Measurements from ENCODE around the gene MRPL17.
A peak's percentile ranks its signal among the peaks of the same experiment; 100 is the strongest.

The MRPL17 gene

GRCh38 chr11:6652182-6652581, 31.0 kb downstream of the MRPL17 start:
- no peak overlapping the region for H3K27ac Mint-ChIP-seq
- H3K4me3 Mint-ChIP-seq: no peak overlapping the region
- H3K9me3 Mint-ChIP-seq: no peaks in the 10 kb centered on the region
- H3K4me1 Mint-ChIP-seq: peaks cover 10% of the 10 kb centered on the region
- ATAC-seq (no peak), DNase-seq (ENCODE audit: low spot score in 2 of 2) (no peak)
- H3K36me3 Mint-ChIP-seq: no peaks in the 10 kb centered on the region

DNA sequence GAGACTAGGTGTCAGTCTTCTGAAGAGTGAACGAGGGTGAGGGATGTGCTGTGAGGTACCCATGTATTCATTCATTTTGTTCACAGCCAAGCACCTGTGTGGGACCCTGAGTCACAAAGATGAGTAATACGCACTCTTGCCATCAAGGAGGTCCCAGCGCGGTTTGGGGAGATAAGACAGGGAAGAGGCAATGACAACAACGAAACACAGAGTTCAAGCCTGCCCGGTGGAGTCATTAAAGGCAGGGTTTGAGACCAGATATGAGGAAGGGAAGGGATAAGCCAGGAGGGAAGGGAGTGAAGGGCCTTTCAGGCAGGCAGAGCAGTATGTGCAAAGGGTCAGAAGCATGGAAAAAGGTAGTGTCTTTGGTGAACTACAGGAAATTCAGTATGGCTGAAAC, 32.2 kb downstream of the MRPL17 start:
- Mint-ChIP-seq H3K27ac (no peak overlapping the region), H3K36me3 (no peaks in the 10 kb centered on the region), H3K9me3 (no peaks in the 10 kb centered on the region), H3K4me1 (peaks cover 2% of the 10 kb centered on the region), H3K4me3 (no peak overlapping the region)
- DNase-seq (ENCODE audit: low spot score in 2 of 2) (no peak), ATAC-seq (peak; percentile 71)

DNA sequence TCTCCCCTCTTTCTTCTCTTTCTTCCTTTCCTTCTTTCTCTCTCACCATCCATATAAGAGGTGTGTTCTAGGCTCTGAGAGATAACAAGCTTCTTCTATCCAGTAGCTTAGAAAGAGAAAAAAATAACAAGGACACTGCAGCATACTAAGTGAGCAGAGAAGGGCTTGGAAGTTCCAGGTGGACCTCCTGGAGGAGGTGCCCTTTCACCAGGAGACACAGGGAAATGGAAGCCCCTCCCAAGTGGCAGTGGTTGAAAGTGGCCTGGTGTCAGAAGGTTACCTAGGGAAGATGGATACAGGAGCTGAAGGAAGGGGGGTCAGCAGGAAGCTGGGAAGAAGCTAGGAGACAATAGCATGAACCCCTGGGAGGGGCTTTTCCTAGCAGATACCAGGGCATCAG, 33.0 kb downstream of the MRPL17 start:
- Mint-ChIP-seq H3K27ac (no peak overlapping the region), H3K9me3 (no peaks in the 10 kb centered on the region), H3K4me3 (no peak overlapping the region), H3K4me1 (peaks cover 3% of the 10 kb centered on the region), H3K36me3 (no peaks in the 10 kb centered on the region)
- ATAC-seq (no peak), DNase-seq (ENCODE audit: low spot score in 2 of 2) (no peak)

DNA sequence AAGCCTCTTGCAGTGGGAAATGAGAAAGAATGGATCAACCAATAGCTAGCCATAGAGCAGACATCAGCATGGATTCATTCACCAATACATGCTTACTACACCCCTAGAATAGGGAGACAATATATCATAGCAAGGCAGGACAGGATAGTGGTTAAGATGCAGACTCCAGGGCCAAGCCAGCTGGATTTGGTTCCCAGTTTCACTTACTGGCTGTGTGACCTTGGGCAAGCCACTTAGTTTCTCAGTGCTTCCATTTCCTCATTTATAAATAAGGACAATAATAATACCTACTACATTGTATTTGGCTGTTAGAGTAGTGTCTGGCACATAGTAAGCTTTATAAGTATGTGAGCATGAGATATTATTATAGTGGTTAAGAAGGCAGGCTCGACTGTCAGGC, 34.6 kb downstream of the MRPL17 start:
- Mint-ChIP-seq H3K27ac (no peak overlapping the region), H3K9me3 (no peaks in the 10 kb centered on the region), H3K4me1 (peaks cover 7% of the 10 kb centered on the region), H3K36me3 (no peaks in the 10 kb centered on the region), H3K4me3 (no peak overlapping the region)
- DNase-seq (ENCODE audit: low spot score in 2 of 2): no peak
- no peak for ATAC-seq

GRCh38 chr11:6647836-6648235, 35.3 kb downstream of the MRPL17 start:
- no peak for ATAC-seq

DNA sequence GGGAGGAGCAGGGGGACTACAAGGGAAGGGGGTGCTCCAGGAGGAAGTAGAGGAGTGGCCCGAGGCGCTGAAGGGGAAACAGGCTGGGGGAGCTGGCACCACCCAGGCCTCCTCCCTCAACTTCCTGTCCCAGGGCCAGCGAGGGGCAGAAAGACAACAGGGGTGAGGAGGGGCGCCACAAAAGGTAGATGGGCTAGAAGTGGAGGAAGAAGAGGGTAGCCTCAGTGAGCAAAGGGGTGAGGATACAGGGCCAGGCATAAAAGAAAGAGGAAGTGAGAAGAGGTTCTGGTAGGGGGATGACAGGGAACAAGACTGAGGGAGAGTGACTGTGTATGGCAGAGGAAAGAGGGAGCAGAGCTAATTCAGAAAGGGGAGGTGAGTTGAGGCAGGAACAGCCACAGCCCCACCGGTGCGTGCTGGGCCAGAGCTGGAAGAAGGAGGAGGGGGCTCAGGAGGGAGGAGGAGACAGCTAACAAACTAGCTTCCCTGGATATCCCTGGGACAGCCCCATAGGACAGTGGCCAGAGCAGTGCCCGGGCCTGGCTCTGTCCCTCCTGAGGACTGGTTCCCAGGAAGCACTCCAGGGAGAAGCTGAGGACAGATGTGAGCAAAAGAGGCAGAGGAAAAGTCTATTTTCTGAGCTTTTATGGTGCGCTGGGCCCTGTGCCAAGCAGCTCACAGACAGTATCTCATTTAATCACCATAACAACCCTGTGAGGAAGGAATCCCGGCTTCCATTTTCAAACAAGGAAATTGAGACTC, 36.0 kb downstream of the MRPL17 start:
- Mint-ChIP-seq H3K4me3 (no peak overlapping the region), H3K4me1 (peaks cover 7% of the 10 kb centered on the region), H3K36me3 (no peaks in the 10 kb centered on the region), H3K9me3 (no peaks in the 10 kb centered on the region), H3K27ac (no peak overlapping the region)
- ATAC-seq: peak; percentile 59
- DNase-seq (ENCODE audit: low spot score in 2 of 2): peak in 1 of 2 donors; percentile 63

More at GRCh38 chr11:6647836-6648235, 35.3 kb downstream of the MRPL17 start:
- Mint-ChIP-seq H3K27ac (no peak overlapping the region), H3K4me1 (peaks cover 7% of the 10 kb centered on the region), H3K36me3 (no peaks in the 10 kb centered on the region), H3K9me3 (no peaks in the 10 kb centered on the region), H3K4me3 (no peak overlapping the region)
- DNase-seq (ENCODE audit: low spot score in 2 of 2): no peak

DNA sequence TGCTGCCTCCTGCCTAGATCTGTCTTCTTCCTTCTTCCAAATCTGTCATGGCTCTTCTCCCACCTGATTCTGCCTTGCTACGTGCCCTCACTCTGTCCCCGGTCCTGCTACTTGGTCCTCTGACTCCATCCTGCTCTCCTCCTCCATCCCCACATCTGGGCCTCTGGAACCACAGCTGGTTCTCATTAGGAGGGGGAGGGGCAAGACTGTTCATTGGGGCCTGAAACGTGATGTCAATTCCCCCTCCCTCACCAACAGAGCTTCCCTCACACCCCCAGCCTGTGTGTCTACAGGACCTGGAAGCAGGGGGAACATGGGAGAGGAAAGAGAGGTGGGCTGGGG, 36.6 kb downstream of the MRPL17 start:
- peaks cover 7% of the 10 kb centered on the region for H3K4me1 Mint-ChIP-seq
- no peak overlapping the region for H3K27ac Mint-ChIP-seq
- no peaks in the 10 kb centered on the region for H3K36me3 Mint-ChIP-seq
- ATAC-seq (no peak), DNase-seq (ENCODE audit: low spot score in 2 of 2) (peak in 1 of 2 donors; percentile 59)
- H3K9me3 Mint-ChIP-seq: no peaks in the 10 kb centered on the region
- no peak overlapping the region for H3K4me3 Mint-ChIP-seq

GRCh38 chr11:6646071-6646470, 37.1 kb downstream of the MRPL17 start:
- ATAC-seq: peak; percentile 4
- Mint-ChIP-seq H3K9me3 (no peaks in the 10 kb centered on the region), H3K36me3 (no peaks in the 10 kb centered on the region)

DNA sequence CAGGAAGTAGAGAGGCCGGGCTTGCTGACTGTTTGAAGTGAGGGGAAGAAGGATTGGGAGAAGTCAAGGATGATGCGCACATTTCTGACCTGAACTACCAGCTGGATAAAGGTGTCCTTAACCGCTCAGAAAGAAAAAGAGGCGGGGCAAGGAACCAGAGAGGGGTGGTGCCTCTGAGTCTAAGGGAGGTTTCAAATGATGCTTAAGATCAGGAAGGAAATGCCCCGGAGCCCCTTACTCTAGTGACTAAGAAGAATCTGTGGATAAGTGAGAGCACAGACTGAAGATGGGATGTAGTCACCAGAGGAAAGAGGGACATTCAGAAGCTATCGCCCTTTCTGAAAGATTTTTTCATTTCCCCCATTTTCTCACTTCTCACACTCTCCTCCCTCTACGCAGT, 40.2 kb downstream of the MRPL17 start:
- Mint-ChIP-seq H3K27ac (no peak overlapping the region), H3K9me3 (no peaks in the 10 kb centered on the region), H3K4me1 (peaks cover 7% of the 10 kb centered on the region), H3K36me3 (no peaks in the 10 kb centered on the region), H3K4me3 (no peak overlapping the region)
- no peak for ATAC-seq
- no peak for DNase-seq (ENCODE audit: low spot score in 2 of 2)

More at GRCh38 chr11:6646071-6646470, 37.1 kb downstream of the MRPL17 start:
- H3K27ac Mint-ChIP-seq: no peak overlapping the region
- DNase-seq (ENCODE audit: low spot score in 2 of 2): no peak
- H3K4me3 Mint-ChIP-seq: no peak overlapping the region
- H3K4me1 Mint-ChIP-seq: peaks cover 7% of the 10 kb centered on the region

GRCh38 chr11:6640985-6641701, 42.0 kb downstream of the MRPL17 start:
- H3K4me1 Mint-ChIP-seq: peaks cover 7% of the 10 kb centered on the region
- H3K36me3 Mint-ChIP-seq: no peaks in the 10 kb centered on the region
- ATAC-seq: no peak
- no peaks in the 10 kb centered on the region for H3K9me3 Mint-ChIP-seq
- no peak overlapping the region for H3K4me3 Mint-ChIP-seq
- no peak for DNase-seq (ENCODE audit: low spot score in 2 of 2)
- H3K27ac Mint-ChIP-seq: no peak overlapping the region

DNA sequence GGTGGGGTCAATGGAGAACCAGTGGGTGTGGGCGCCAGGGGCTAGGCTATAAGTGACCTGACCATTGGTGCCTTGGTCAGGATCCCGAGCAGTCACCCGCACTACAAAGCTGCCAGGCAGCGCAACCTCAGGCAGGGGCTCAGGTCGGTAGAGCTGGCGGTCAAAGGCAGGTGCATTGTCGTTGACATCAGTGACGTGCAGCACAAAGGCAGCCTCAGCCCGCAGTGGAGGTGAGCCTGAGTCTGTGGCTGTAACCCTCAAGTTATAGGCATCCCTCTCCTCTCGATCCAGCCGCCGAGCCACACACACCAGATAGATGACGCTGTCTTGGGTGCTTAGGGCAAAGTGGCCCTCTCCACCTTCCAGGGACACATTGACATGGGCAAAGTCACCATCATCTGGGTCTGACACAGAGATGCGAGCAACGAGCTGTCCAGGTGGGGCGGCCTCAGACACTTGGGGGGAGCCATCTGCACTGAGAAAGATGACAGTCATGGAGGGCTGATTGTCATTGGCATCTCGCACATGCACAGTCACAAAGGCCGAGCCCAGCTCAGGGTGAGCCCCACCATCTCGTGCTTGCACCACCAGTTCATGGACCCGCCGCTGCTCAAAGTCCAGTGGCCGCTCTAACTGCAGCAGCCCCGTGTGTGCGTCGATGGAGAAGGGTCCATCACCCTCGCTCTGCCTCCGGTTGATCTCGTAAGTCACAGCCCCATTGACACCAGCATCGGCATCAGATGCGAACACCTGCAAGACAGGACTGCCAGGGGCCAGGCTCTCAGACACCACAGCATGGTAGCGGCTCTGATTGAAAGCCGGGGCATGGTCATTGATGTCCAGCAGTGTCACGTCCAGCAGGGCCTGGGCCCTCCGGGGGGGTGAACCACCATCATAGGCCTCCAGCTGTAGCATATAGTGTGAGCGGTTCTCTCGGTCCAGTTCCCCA, 42.8 kb downstream of the MRPL17 start:
- DNase-seq (ENCODE audit: low spot score in 2 of 2): no peak
- Mint-ChIP-seq H3K4me3 (no peak overlapping the region), H3K36me3 (no peaks in the 10 kb centered on the region), H3K27ac (no peak overlapping the region), H3K4me1 (peaks cover 6% of the 10 kb centered on the region), H3K9me3 (no peaks in the 10 kb centered on the region)
- no peak for ATAC-seq

GRCh38 chr11:6638429-6638828, 44.7 kb downstream of the MRPL17 start:
- Mint-ChIP-seq H3K4me1 (no peaks in the 10 kb centered on the region), H3K27ac (no peak overlapping the region), H3K4me3 (no peak overlapping the region), H3K9me3 (no peaks in the 10 kb centered on the region), H3K36me3 (no peaks in the 10 kb centered on the region)
- DNase-seq (ENCODE audit: low spot score in 2 of 2) (no peak), ATAC-seq (no peak)

DNA sequence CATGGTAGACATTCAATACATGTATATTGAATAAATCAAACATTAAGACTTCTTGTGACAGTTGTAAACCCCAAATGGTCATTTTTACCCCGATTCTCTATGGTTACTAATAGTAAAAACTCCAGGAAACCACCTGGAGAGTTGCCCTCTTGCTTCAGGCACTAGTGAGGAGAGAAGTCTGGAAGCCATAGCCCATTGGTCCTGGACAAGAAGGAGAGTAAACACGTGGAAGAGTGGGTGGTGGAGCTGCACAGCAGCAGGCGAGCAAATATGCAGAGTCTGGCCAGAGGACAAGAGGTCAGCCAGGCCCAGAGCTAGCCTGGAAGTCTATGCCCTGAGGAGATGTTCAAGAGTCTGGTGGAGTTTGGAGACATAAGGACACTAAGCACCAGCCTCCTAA, 45.3 kb downstream of the MRPL17 start:
- H3K36me3 Mint-ChIP-seq: no peaks in the 10 kb centered on the region
- DNase-seq (ENCODE audit: low spot score in 2 of 2): no peak
- no peak overlapping the region for H3K4me3 Mint-ChIP-seq
- ATAC-seq: no peak
- H3K27ac Mint-ChIP-seq: no peak overlapping the region
- no peaks in the 10 kb centered on the region for H3K9me3 Mint-ChIP-seq
- H3K4me1 Mint-ChIP-seq: no peaks in the 10 kb centered on the region

- Mint-ChIP-seq H3K9me3 (no peaks in the 10 kb centered on the region), H3K4me1 (no peaks in the 10 kb centered on the region)
Observed at GRCh38 chr11:6636480-6636879, 46.7 kb downstream of the MRPL17 start.

More at GRCh38 chr11:6636480-6636879, 46.7 kb downstream of the MRPL17 start:
- Mint-ChIP-seq H3K27ac (no peak overlapping the region), H3K36me3 (no peaks in the 10 kb centered on the region), H3K4me3 (no peak overlapping the region)
- ATAC-seq: no peak
- DNase-seq (ENCODE audit: low spot score in 2 of 2): no peak

Data from stimulated activated effector memory CD8-positive, alpha-beta T cell treated with anti-CD3 and anti-CD28 coated beads, Interleukin-12 subunit alpha, Interleukin-12 subunit beta, amount 100 ng/mL, for 72 hours (primary cell).